SK-N-SH (cell line): ENCODE results near the gene IFT27.

Experiments
- EP300 ChIP-seq, 2 experiments: IDR thresholded peaks; 2 replicates each; pipeline versions ENCODE4 v1.4.0 to v1.6.1; 2012; ENCODE audit warnings: borderline replicate concordance in 1 of 2, low read depth in 1 of 2, low read length in 1 of 2
- EZH2phosphoT487 ChIP-seq: fragments of 200-600 bp; sonication (generic); IDR thresholded peaks from 2 replicates; pipeline ENCODE4 v1.6.1; 2017; ENCODE audit warnings: low read depth, mixed run types, mild to moderate bottlenecking, antibody characterized with exemption, moderate library complexity, borderline replicate concordance
- FOXJ3 ChIP-seq: sonication (generic); formaldehyde crosslinking; IDR thresholded peaks from 2 replicates; pipeline ENCODE4 v1.5.1; 2020; ENCODE audit warnings: mild to moderate bottlenecking, missing genetic modification reagents
- JUND ChIP-seq: IDR thresholded peaks from 2 replicates; pipeline ENCODE4 v1.4.0; 2012
- POLR2AphosphoS5 ChIP-seq: IDR thresholded peaks from 2 replicates; pipeline ENCODE4 v1.6.1; 2012; ENCODE audit warnings: low read depth, low read length
- RCOR1 ChIP-seq: fragments of 150-350 bp; IDR thresholded peaks from 2 replicates; pipeline ENCODE4 v1.6.1; 2017; ENCODE audit warnings: antibody characterized with exemption, low read length
- TCF12 ChIP-seq: IDR thresholded peaks from 2 replicates; pipeline ENCODE4 v1.4.0; 2012
- TF ChIP-seq, protein P1 (sequence below): IDR thresholded peaks from 2 replicates; pipeline ENCODE4 v1.4.0; 2012; ENCODE audit warnings: low read depth
- TF ChIP-seq, protein P2 (sequence below): fragments of 200-600 bp; sonication (generic); IDR thresholded peaks from 2 replicates; pipeline ENCODE4 v1.6.1; 2017; ENCODE audit warnings: antibody characterized with exemption, mild to moderate bottlenecking, moderate library complexity
- TF ChIP-seq, protein P3 (sequence below): fragments of 150-350 bp; IDR thresholded peaks from 2 replicates; pipeline ENCODE4 v1.6.1; 2017; ENCODE audit warnings: antibody characterized with exemption, low read length, low read depth, borderline replicate concordance
- TF ChIP-seq, protein P4 (sequence below): IDR thresholded peaks from 2 replicates; pipeline ENCODE4; 2012

DNA sequence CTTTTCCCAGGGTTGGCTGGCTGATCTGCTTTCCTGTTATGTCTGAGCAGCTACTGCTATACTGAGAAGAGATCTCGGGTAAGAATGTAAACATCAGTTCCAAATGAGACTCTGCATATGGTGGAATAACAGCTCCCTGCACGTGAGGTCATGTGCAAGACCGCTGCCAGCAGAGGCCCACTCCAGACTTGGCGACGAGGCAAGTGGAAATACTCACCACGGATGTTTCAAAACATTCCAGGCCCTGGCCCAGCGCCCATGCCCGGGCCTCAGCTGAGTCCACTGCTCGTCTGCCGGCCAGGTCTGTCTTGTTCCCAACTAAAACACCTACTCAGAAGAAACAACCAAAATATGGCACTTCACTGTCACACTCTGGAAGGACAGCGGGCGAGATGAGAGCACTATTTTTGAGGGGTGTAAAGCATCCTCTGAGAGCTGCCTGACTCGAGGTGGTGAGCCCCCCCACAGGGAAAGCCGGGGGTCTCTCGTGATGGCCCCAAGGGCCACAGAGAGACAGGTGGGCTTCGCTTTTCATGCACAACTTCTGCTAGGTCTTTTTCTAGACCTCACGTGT, 13.1 kb downstream of the IFT27 start:
- TF ChIP-seq, protein P1, sequence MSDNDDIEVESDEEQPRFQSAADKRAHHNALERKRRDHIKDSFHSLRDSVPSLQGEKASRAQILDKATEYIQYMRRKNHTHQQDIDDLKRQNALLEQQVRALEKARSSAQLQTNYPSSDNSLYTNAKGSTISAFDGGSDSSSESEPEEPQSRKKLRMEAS = no peak
- TF ChIP-seq EZH2phosphoT487 = no peak
- TF ChIP-seq TCF12 = no peak
- TF ChIP-seq POLR2AphosphoS5 = no peak
- no peak for TF ChIP-seq RCOR1
- TF ChIP-seq, protein P2, sequence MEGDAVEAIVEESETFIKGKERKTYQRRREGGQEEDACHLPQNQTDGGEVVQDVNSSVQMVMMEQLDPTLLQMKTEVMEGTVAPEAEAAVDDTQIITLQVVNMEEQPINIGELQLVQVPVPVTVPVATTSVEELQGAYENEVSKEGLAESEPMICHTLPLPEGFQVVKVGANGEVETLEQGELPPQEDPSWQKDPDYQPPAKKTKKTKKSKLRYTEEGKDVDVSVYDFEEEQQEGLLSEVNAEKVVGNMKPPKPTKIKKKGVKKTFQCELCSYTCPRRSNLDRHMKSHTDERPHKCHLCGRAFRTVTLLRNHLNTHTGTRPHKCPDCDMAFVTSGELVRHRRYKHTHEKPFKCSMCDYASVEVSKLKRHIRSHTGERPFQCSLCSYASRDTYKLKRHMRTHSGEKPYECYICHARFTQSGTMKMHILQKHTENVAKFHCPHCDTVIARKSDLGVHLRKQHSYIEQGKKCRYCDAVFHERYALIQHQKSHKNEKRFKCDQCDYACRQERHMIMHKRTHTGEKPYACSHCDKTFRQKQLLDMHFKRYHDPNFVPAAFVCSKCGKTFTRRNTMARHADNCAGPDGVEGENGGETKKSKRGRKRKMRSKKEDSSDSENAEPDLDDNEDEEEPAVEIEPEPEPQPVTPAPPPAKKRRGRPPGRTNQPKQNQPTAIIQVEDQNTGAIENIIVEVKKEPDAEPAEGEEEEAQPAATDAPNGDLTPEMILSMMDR = no peak
- TF ChIP-seq, protein P3, sequence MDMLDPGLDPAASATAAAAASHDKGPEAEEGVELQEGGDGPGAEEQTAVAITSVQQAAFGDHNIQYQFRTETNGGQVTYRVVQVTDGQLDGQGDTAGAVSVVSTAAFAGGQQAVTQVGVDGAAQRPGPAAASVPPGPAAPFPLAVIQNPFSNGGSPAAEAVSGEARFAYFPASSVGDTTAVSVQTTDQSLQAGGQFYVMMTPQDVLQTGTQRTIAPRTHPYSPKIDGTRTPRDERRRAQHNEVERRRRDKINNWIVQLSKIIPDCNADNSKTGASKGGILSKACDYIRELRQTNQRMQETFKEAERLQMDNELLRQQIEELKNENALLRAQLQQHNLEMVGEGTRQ = no peak
- no peak for TF ChIP-seq FOXJ3 (CRISPR knock-in tag)
- TF ChIP-seq EP300 (IDR thresholded peaks at IDR 0.05; ENCODE audit: borderline replicate concordance in 1 of 2, low read depth in 1 of 2, low read length in 1 of 2) = no peak
- TF ChIP-seq JUND = no peak
- TF ChIP-seq, protein P4, sequence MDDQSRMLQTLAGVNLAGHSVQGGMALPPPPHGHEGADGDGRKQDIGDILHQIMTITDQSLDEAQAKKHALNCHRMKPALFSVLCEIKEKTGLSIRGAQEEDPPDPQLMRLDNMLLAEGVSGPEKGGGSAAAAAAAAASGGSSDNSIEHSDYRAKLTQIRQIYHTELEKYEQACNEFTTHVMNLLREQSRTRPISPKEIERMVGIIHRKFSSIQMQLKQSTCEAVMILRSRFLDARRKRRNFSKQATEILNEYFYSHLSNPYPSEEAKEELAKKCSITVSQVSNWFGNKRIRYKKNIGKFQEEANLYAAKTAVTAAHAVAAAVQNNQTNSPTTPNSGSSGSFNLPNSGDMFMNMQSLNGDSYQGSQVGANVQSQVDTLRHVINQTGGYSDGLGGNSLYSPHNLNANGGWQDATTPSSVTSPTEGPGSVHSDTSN = no peak
